HG03442 (cell line): ENCODE data around the gene SSRP1.

Experiments used
- ATAC-seq: cut with Tn5 transposase; IDR thresholded peaks from one replicate; pipeline ENCODE4 v1.9.1; 2021; ENCODE audit warnings: mild to moderate bottlenecking, moderate library complexity; ENCODE audit not compliant: unreplicated experiment

SSRP1 gene

DNA sequence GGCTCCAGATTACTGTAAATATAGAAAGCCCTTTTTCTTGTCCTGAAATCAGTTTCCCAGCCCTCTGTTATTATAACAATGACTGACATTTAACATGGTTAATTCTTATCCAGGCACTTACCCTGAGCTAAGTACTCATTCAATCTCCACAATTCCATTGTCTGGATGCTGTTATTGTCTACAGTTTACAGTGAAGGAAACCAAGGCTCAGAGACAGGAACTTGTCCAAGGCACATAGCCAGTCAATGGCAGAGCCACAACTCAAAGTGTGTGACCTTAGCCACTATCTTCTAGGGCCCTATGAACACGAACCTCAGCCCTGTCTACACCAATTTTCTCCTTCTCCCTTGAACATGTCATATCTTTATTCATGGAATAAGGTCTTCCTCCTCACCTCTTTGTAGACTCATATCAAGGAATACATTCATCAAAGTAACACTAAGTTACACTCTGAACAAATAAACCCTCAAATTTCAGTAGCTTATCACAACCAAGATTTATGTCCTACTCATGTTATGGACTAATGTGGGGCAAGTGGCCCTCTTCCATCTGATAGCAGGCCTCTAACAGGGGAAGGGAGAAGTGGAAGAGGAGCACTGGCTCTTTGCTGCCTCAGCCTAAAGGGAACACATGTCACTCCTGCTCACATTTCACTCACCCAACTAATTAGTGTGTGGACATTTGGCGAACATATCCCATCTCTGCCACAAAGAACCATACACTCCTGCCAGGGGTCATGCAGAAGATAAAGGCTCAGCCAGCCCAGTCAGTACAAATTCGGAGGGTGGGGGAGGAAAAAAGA, 59.3 kb downstream of the SSRP1 start:
- no peak for ATAC-seq
